Measurements from ENCODE around the gene ZBTB12.
"Not testable (repeated sequence)": the region's sequence is repeated elsewhere in the genome, so short reads cannot be mapped to it uniquely, and the experiment has no call there.

Gene ZBTB12

DNA sequence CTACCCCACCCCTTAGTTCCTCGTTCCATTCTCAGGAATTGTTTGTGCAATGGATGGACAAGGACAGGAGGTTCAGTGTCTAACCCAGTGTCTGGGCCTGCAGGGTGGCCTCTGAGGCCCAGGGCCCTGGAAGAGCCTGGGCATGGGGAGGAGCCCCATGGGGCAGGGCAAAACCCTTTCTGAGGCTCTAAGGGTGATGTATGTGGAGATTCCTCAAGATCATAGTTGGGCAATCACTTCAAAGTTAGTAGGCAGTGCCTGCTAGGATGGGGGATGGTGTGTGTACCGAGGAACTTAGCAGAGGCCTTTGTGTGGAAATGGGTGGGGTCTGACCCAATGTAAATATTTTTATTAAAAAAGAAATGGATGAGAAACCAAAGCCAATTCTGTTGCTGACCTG, 18.9 kb upstream of the ZBTB12 start:
- no peak for DNase-seq (ENCODE audit: low spot score)

GRCh38 chr6:31919624-31920303, 17.9 kb upstream of the ZBTB12 start:
- no peak for DNase-seq (ENCODE audit: low spot score)

DNA sequence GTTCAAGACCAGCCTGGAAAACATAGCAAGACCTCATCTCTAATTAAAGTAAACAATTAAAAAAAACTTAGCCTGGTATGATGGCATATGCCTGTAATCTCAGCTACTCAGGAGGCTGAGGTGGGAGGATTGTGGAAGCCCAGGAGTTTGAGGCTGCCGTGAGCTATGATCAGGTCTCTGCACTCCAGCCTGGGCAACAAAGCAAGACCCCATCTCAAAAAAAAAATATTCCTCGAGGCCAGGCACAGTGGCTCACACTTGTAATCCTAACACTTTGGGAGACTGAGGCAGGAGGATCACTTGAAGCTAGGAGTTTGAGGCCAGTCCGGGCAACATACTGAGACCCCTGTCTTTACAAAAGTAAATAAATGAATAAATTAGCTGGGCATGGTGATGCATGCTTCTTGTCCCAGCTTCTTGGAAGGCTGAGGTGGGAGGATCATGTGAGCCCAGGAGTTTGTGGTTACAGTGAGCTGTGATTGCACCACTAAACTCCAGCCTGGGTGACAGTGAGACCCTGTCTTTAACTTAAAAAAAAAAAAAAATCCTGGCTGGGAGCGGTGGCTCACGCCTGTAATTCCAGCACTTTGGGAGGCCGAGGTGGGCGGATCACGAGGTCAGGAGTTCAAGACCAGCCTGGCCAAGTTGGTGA, 16.3 kb upstream of the ZBTB12 start:
- no peak for DNase-seq (ENCODE audit: low spot score)

DNA sequence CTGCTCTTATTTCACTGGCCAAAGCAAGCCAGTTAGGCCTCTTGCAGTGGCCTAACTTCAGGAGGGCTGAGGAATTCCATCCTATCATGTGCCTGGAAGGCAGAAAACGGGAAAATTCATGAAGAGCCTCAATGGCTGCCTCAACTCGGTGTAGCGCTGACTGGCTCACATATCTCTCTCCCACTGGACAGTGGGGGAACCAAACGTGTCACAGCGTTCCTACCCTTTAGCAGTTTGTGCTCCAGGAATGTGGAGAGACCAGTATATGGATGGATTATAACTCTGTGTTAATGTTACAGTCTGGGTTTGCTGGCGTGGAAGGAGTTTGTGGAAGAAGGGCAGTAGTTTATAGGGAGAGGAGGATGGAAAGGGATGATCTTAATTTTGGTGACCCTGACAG, 13.9 kb upstream of the ZBTB12 start:
- no peak for DNase-seq (ENCODE audit: low spot score)

DNA sequence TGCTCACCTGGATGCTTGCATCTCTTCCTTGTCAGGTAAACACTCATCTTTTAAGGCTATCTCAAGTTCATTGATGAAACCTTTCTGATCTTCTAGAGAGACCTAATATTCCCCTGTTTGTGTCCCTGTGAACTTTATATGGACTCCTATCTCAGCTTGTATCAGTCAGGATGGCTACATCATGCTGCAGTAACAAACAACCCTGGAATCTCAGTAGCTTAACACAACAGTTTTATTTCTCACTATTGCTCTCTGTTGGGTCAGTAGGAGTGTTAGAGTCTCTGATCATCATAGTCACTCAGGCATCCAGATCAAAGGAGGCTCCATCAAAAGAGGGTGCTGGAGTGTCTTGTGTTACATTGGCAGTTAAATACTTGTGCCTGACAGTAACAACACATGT, 13.5 kb upstream of the ZBTB12 start:
- no peak for DNase-seq (ENCODE audit: low spot score)

DNA sequence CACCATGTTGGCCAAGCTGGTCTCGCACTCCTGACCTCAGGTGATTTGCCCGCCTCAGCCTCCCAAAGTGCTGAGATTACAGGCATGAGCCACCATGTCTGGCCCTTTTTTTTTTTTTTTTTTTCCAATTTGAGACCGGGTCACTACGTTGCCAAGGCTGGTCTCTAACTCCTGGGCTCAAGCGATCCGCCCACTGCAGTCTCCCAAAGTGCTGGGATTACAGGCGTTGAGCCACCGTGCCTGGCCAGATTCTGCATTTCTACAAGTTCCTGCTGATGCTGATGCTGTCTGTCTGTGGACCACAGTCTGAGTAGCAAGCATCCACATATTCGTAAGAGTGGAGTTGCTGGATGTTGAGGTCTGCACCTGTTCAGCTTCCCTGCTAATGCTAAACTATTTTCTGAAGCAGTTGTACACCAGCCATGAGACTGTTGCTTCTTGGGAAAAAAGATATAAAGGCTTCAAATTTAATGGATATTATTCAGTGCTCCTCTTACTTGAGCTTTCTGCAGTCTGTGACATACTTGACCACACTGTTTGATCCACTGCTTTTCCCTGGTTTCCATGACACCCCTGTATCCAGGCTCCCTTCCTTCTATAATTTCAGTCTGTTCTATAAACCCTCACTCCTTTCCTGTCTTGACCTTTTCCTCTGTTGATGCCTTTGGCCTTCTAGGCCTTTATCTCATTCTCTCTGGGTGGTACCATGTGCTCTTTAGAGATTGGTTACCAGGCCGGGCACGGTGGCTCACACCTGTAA, 10.1 kb upstream of the ZBTB12 start:
- DNase-seq (ENCODE audit: low spot score): no peak

- DNase-seq (ENCODE audit: low spot score): not testable (repeated sequence)
Measured at GRCh38 chr6:31909298-31909697, 7.4 kb upstream of the ZBTB12 start.

DNA sequence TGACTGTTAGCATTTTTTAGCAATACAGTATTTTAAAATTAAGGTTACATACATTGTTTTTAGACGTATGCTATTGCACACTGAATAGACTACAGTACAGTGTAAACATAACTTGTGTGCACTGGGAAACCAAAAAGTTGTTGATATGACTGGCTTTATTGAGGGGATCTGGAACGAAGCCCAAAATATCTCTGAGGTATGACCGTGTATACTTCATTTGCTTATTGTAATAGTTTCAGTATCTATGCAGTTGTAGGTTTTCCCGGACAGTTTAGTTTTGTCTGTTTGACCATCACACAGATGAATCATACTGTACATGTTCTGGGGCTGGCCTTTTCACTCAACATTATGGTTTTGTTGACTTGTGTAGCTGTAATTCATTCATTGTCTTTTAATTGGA, 6.9 kb upstream of the ZBTB12 start:
- no peak for DNase-seq (ENCODE audit: low spot score)

DNA sequence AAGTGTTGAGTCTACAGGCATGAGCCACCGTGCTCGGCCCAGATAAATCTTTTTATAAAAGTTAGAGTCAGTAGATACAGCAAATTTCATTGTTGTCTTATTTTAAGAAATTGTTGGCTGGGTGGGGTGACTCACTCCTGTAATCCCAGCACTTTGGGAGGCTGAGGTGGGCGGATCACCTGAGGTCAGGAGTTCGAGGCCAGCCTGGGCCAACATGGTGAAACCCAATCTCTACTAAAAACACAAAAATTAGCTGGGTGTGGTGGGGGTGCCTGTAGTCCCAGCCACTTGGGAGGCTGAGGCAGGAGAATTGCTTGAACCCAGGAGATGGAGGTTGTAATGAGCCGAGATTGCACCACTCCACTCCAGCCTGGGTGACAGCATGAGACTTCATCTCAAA, 6.4 kb upstream of the ZBTB12 start:
- DNase-seq (ENCODE audit: low spot score): not testable (repeated sequence)

- no peak for DNase-seq (ENCODE audit: low spot score)
Measured at GRCh38 chr6:31907158-31907813, 5.4 kb upstream of the ZBTB12 start.

DNA sequence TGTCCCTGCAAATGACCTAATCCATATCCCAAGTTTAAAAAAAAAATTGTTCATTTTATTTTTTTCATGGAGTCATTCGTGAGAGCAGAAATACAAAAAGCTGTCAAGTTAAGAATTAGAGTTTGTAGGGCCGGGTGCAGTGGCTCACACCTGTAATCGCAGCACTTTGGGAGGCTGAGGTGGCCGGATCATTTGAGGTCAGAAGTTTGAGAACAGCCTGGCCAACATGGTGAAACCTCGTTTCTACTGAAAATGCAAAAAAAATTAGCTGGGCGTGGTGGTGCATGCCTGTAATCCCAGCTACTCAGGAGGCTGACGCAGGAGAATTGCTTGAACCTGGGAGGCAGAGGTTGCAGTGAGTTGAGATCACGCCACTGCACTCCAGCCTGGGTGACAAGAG, 4.8 kb upstream of the ZBTB12 start:
- DNase-seq (ENCODE audit: low spot score): not testable (repeated sequence)

DNA sequence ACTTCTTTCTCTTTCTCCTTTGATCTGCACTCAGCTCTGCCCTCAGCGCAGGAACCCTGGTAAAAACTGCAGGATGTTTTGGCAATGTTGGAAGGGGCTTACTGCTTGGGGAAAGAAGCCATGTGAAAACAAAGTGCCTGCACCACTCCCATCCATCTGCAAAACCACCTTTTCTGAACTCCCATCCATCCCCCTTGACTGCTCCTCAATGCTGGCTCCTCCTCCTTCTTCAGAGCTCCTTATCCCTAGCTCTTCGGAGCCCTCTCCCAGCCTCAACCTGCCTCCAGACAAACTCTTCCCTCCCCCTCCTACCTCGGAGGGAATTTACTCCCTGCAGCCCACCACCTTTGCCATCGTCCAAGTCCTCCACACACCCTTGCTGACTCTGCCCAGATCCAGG, 4.2 kb upstream of the ZBTB12 start:
- no peak for DNase-seq (ENCODE audit: low spot score)

GRCh38 chr6:31905041-31905440, 3.2 kb upstream of the ZBTB12 start:
- no peak for DNase-seq (ENCODE audit: low spot score)

- no peak for DNase-seq (ENCODE audit: low spot score)
Measured at GRCh38 chr6:31903957-31904356, 2.1 kb upstream of the ZBTB12 start.

DNA sequence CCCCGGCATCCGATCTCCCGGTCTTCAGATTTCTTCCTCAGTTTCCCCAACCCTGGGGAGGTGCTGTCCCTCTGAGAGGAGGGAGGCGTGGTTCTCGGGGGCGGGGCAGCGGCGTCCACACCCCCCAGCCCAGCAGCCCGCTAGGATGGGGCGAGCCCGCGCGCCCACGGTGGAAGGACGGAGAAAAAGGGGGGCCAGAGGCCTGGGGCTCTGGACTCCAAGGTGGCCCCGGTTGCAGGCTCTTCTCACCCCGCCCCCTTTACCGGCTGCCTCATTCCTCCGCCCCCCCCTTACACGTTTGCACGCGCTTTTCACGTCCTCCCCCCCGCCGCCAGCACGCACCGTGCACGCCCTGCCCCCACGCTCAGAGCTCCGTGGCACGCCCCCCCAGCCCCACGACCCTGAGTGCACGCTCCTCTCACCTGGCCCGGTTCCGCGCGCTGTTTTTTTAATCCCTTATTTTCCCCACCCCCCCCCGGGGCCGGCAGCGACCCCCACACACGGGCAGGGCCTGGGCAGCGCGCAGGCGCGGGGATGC, 402 bp downstream of the ZBTB12 start:
- DNase-seq (ENCODE audit: low spot score): no peak

- no peak for DNase-seq (ENCODE audit: low spot score)
Measured at GRCh38 chr6:31900917-31901414, 920 bp downstream of the ZBTB12 start.

GRCh38 chr6:31899882-31900722, 1.8 kb downstream of the ZBTB12 start:
- no peak for DNase-seq (ENCODE audit: low spot score)

DNA sequence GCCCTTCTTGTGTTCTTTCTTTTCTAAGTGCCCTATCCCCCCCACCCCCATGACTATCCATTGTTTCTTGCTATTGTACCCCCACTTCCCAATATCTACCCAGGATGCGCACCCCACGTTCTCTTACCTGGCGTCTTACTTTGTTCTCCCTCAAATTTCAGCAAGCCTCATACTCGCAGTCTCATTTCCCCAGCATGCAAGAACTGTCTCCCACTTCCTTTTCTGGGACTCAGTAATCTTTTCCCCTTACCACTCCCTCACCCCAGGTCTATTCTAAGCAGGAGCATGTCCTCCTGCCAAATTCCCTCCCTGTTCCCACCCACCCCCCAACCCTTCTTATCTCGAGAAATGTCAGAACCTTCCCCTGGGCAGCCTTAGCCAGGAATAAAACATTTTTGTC, 2.7 kb downstream of the ZBTB12 start:
- DNase-seq (ENCODE audit: low spot score): no peak

- peak; percentile 43 for DNase-seq (ENCODE audit: low spot score)
Measured at GRCh38 chr6:31898383-31899011, 3.4 kb downstream of the ZBTB12 start.

DNA sequence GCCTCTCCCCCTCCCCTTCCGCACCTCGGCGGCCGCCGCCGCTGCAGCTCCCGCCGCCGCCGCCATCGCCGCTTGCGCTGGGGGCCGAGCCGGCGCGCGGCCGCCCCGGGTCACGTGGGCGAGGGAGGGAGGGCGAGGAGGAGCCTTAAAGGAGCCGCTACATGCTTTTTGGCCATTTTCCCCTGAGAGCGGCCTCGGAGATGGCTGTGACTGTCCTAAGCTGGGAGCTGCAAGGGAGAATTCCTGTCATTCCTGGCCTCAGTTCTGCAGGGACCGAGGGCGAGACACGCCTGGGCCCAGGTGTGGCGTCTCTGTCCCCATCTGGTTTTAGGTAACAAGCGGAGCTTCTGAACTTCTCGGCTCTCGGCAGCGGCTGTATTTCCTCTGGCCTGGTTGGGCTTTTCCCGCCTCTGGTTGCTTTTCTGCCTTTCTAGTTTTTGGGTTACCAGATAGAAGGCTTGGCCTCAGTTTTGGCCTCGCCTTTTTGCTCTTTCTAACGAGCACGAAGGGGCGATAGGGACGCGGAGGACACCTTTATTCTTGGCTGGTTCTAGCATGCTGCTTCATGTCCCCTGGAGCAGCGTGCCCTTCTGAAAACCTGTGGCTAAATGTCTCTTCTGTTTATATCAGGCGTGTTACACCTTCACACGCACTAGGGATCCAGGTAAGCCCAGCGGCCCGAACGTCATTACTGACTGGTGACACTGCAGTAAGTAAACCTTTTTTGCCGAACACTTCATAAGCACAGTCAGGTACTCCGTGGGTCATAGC, 4.1 kb downstream of the ZBTB12 start, which contains the start of gene EHMT2:
Gene EHMT2 (minus strand): TSS at position 87 of the 771 bp plus-strand sequence. CDS start 21 bp downstream, at position 66.
- DNase-seq (ENCODE audit: low spot score): peak; percentile 81
